Measurements from ENCODE around the gene PPP1R12A.

- no peak for TF ChIP-seq CTCF (conservative IDR thresholded peaks at IDR 0.05)
- no peak for TF ChIP-seq ZFX (IDR thresholded peaks at IDR 0.05)
Measured at GRCh38 chr12:79850610-79851299, 84.1 kb downstream of the PPP1R12A start.

All from C4-2B (cell line).